IPS-18c (cell line): ENCODE data around the gene SH2D7.

Source experiments
- H3K4me3 ChIP-seq: 2 replicates; pipeline ENCODE4 v1.7.0; 2013; ENCODE audit warnings: low read depth, mild to moderate bottlenecking, low read length, moderate library complexity; ENCODE audit not compliant: insufficient read depth
- H3K9me3 ChIP-seq: one replicate; pipeline ENCODE4 v1.6.1; 2013; ENCODE audit warnings: mild to moderate bottlenecking, low read length, moderate library complexity; ENCODE audit not compliant: control insufficient read depth, insufficient read depth

Gene SH2D7

GRCh38 chr15:78087951-78088772, 4.2 kb upstream of the SH2D7 start:
- Histone ChIP-seq H3K9me3 (peaks cover 2% of the 10 kb centered on the region), H3K4me3 (no peak overlapping the region)

DNA sequence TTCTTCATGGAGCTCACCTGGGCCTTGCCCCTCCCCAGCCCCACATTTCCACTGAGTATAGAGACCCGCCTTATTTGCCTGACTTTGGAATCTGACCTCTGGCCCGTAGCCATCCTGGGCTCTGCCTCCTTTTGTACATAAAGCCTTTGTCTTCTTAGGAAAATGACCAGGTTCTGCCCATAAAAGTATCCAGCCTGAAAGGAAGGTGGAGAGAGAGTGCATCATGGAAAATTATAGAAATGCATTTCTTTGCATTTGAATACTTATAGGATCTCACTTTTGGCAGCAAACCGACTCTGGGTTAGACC, 3.6 kb upstream of the SH2D7 start:
- Histone ChIP-seq H3K9me3 (peaks cover 2% of the 10 kb centered on the region), H3K4me3 (no peak overlapping the region)

- Histone ChIP-seq H3K9me3 (peaks cover 2% of the 10 kb centered on the region), H3K4me3 (no peak overlapping the region)
Measured at GRCh38 chr15:78090422-78091063, 1.8 kb upstream of the SH2D7 start.

DNA sequence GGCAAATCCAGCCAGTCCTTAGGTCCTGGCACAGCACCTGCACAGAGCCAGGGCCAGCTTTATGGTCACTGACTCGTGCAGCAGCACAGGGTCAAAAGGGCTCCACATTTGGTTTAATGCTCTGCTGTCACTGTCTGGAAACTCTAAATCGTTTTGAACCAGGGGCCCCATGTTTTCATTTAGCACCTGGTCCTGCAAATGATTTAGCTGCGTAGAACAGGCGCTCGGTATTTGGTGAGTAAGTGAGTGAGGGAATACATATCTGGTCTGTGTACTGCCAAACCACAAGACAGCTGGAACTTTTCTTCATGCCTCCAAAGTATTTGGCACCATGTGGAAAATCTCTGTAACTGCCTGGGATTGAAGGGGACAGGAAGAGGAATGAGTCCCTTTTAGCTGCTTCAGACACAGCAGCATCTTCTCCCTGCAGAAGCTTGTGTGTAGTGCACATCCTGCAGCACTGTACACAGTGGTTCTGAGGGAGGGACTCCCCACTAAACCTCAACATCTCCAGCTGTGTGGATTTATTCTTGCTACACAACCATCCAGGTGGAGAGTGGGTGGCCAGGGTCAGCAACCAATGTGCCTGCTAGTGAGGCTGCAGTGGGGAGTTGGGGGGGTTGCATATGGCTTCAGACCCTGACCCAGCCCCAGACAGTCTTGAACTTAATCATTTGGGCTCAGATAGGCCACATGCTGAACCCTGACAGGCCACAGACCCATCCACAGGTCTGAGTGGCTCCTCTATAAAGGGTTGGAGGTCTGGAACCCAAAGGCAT, 1.1 kb downstream of the SH2D7 start:
- no peak overlapping the region for H3K4me3 ChIP-seq
- peaks cover 2% of the 10 kb centered on the region for H3K9me3 ChIP-seq

GRCh38 chr15:78097667-78098066, 5.3 kb downstream of the SH2D7 start:
- no peaks in the 10 kb centered on the region for H3K9me3 ChIP-seq
- H3K4me3 ChIP-seq: no peak overlapping the region

DNA sequence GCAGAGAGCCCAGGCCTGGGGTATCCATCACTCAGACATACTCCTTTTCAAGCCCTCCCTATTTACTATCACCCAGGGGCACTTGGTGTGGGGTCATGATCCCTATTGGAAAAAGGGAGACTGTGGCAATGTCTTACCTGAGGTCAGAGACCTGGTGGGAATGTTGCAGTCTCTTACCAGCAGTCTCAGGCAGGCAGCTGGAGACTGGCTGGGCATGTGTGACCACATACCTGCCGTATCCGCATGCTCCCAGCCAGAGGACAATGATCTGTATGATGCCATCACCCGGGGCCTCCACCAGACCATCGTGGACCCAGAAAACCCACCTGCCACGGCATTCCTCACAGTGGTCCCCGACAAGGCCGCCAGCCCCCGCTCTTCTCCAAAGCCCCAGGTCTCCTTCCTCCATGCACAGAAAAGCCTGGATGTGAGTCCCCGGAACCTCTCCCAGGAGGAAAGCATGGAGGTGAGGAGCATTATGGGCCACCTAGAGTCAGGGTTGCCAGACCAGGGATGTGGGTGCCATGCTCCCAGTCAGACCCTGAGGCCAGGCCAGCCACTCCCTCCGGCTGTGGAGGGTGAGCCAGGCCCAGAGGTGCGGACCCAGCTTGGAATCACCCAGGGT, 5.9 kb downstream of the SH2D7 start:
- Histone ChIP-seq H3K4me3 (no peak overlapping the region), H3K9me3 (no peaks in the 10 kb centered on the region)

DNA sequence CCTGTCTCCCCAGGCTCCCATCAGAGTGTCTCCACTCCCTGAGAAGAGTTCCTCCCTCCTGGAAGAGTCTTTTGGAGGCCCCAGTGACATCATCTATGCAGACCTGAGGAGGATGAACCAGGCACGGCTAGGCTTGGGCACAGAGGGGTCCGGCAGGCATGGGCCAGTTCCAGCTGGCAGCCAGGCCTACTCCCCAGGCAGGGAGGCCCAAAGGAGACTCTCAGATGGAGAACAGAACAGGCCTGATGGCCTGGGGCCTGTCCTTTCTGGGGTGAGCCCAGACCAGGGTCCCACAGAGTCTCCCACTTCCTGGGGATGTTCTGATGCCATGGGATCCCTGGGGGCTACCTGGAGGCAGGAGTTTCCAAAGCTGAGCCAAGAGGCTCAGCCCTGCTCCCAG, 8.5 kb downstream of the SH2D7 start:
- no peak overlapping the region for H3K4me3 ChIP-seq
- no peaks in the 10 kb centered on the region for H3K9me3 ChIP-seq

DNA sequence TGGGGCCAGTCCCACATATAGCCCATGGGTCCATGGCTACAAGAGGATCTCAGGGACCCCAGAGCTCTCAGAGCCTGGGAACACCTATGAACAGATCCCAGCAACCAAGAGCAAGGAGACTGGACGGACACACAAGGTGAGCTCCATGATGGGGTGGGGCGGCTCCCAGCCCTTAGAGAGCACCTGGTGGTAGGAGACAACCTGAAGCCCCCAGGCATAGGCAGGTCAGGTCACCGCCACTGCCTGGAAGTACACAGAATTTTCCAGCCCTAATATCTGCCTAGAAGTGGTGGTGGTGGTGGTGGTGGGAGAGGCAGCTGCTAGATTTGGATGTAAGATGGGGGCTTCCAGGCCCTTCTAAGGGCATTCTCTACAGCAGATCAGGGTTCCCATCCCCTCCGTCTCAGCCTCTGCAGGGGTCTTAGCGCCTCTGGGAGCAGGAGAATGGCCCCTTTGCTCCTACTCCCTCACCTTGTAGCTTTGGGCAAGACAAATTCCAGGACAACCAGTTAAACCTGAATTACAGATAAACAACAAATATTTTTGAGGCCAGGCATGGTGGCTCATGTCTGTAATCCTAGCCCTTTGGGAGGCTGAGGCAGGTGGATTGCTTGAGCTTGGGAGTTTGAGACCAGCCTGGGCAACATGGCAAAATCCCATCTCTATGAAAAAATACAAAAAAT, 9.2 kb downstream of the SH2D7 start:
- no peaks in the 10 kb centered on the region for H3K9me3 ChIP-seq
- H3K4me3 ChIP-seq: no peak overlapping the region

- H3K9me3 ChIP-seq: no peaks in the 10 kb centered on the region
- H3K4me3 ChIP-seq: no peak overlapping the region
Measured at GRCh38 chr15:78102211-78102610, 9.8 kb downstream of the SH2D7 start.

DNA sequence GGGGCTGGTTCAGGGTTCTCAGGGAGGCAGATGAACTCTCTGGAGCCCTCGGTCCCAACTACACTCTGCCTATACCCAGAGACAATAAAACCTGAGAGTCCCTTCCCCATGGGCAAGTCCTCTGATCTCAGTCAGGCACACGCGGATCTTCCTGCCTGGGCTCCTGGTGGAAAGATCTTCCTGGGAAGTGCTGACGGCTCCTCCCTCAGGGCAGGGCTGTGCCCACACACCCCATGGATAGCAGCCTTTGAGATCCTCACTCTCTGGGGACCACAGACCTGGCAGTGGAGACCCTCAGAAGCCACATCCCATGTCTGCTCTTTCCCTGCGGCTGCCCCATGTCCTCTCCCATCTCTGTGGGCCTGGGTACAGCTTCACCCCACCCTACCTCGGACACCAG, 10.4 kb downstream of the SH2D7 start:
- Histone ChIP-seq H3K9me3 (no peaks in the 10 kb centered on the region), H3K4me3 (no peak overlapping the region)

GRCh38 chr15:78103406-78104118, 11.2 kb downstream of the SH2D7 start:
- no peak overlapping the region for H3K4me3 ChIP-seq

GRCh38 chr15:78104119-78104479, 11.7 kb downstream of the SH2D7 start:
- H3K9me3 ChIP-seq: no peaks in the 10 kb centered on the region
- no peak overlapping the region for H3K4me3 ChIP-seq

More at GRCh38 chr15:78103406-78104118, 11.2 kb downstream of the SH2D7 start:
- H3K9me3 ChIP-seq: no peaks in the 10 kb centered on the region

DNA sequence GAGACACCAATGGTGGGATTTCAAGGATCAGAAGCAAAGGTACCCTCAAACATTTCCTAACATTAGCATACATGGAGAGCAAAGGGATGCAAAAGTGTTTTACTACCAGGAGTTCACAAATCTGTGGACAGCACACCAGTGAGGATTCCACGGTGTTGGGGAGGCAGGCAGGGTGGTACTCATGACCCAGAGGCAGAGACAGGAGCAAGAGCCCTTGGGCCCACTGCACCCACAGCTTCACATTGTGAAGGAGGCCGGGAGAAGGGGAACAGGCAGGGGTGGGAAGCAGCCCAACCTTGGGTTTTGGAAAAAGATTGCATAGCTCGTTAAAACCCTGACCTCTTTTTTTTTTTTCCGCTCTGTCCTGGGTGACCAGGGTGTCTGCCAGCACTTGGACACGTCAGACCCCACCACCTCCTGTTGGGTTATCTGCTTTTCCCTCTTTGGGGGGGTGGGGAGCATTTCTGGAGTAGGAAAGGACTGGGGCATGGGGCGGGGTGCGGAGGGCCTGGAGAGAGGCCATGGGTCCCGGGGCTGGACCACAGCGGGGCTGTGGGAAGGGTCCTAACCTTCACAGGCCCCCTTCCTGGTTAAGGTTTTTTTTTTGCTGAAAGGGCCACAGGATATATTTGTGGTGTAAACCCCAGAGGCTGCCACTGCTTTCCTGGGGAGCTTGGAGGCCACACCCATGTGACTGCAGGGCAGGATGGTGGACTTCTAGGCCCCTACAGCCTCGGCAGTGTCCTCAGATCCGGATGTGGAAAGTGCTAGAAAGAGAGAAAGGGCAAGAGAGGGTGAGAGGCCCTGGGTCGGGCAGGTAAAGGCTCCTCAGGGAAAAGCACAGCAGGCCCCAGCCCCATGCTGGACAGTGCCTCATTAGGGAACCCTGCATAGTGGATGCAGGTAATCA, 12.5 kb downstream of the SH2D7 start:
- Histone ChIP-seq H3K4me3 (no peak overlapping the region), H3K9me3 (no peaks in the 10 kb centered on the region)

DNA sequence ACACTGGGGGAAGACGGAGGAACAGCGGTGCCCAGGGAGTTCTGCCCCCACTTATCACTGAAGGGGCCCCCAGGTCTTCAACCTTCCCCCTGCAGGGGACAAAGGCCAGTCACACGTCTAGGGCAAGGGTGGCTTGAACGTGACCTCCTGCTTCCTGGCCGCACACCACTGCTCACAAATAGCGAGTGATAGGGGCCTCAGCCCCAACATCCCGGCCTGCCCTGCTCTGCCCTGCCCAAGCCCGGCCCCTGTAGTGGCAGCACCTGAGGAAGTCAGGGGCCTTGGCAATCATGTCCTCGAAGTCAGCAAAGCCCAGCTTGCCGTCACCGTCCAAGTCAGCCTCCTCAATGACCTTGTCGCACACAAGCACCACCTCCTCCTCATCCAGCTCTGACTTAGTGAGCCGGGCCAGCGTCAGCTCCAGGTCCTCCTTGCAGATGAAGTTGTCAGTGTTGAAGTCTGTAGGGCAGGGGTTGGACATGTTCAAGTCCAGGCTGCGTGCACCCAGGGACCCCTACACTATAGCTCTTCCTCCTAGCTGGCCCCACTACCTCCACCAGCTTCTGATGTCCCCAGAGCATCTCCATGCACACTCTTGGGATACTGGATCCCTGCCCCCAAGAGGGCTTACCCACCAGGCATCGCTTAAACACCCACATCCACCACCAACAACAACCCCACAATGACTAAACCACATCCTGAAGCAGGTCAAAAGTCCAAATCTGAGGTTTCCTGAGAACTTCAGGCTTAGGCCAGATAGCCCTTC, 13.3 kb downstream of the SH2D7 start:
- H3K9me3 ChIP-seq: no peaks in the 10 kb centered on the region
- H3K4me3 ChIP-seq: no peak overlapping the region

- Histone ChIP-seq H3K4me3 (no peak overlapping the region), H3K9me3 (no peaks in the 10 kb centered on the region)
Measured at GRCh38 chr15:78107471-78107870, 15.1 kb downstream of the SH2D7 start.
